ENCODE results near the gene SH3PXD2B.

- TF ChIP-seq CTCF (IDR thresholded peaks at IDR 0.05; ENCODE audit: low read depth, low read length, poor library complexity, severe bottlenecking), result no peak
- no peak for TF ChIP-seq EZH2phosphoT487 (IDR thresholded peaks at IDR 0.05; ENCODE audit: borderline replicate concordance, low read length)
Observed at GRCh38 chr5:172410160-172410559, 44.2 kb downstream of the SH3PXD2B start.
